B cell (primary cell): Measurements from ENCODE around the gene DOCK7. TPM values are rescaled to one million over a fixed set of nuclear protein-coding genes. Genes with fewer than 3 reads are reported as not detected.

Experiments
- ATAC-seq: fragments of 200-7000 bp; cut with Tn5 transposase; one replicate; pipeline ENCODE4 v1.10.0; 2021; ENCODE audit warnings: low read depth, mild to moderate bottlenecking, moderate number of reproducible peaks, moderate library complexity
- CTCF ChIA-PET: fragments of 350-600 bp; sonication (Branson Sonifier 250); formaldehyde crosslinking; loops from one replicate; lab custom pipeline; 2021; ENCODE audit warnings: antibody characterized with exemption, inconsistent platforms; lab: Charles Lee
- POLR2A ChIA-PET: fragments of 350-600 bp; sonication (Branson Sonifier 250); formaldehyde crosslinking; loops from one replicate; lab custom pipeline; 2021; ENCODE audit warnings: antibody characterized with exemption; lab: Charles Lee
- DNase-seq: peaks from one replicate; pipeline ENCODE4 v3.0.0; 2013
- H2AFZ ChIP-seq: 2 replicates; pipeline ENCODE4 v1.6.1; 2012; ENCODE audit warnings: mild to moderate bottlenecking, low read depth, low read length; ENCODE audit not compliant: insufficient read depth, poor library complexity, severe bottlenecking
- H3K27ac ChIP-seq, 2 donors: 1 replicate in 1 of 2; 2 replicates in 1 of 2; pipeline ENCODE4 v1.5.1; 2012 to 2013; ENCODE audit warnings: low read length in 2 of 2, mild to moderate bottlenecking in 2 of 2, moderate library complexity in 1 of 2
- H3K27me3 ChIP-seq, 4 experiments: fragments of 200-600 bp in 1 of 4; sonication (generic) in 1 of 4; replicated peaks in 1 of 4; 1 replicate in 2 of 4; 2 replicates in 2 of 4; pipeline versions ENCODE4 v1.6.1 to v1.7.0; 2013 to 2016; ENCODE audit warnings: low read length in 3 of 4, mild to moderate bottlenecking in 2 of 4, mixed read lengths in 1 of 4, moderate library complexity in 1 of 4; ENCODE audit not compliant: insufficient read depth in 4 of 4, control insufficient read depth in 3 of 4; ENCODE audit errors: control extremely low read depth in 1 of 4
- H3K36me3 ChIP-seq, 2 experiments: replicated peaks in 1 of 2; 1 replicate in 1 of 2; 2 replicates in 1 of 2; pipeline versions ENCODE4 v1.6.1 to v1.7.1; 2013; ENCODE audit warnings: low read length in 1 of 2; ENCODE audit not compliant: insufficient read depth in 2 of 2, control insufficient read depth in 1 of 2; ENCODE audit errors: control extremely low read depth in 1 of 2, extremely low read depth in 1 of 2
- H3K4me1 ChIP-seq, 2 donors: fragments of 200-600 bp in 1 of 2; sonication (generic) in 1 of 2; 1 replicate in 1 of 2; 2 replicates in 1 of 2; pipeline versions ENCODE4 v1.5.1 to v1.6.1; 2013 to 2017; ENCODE audit warnings: low read length in 2 of 2; ENCODE audit not compliant: control insufficient read depth in 2 of 2, insufficient read depth in 2 of 2
- H3K4me2 ChIP-seq: replicated peaks from 2 replicates; pipeline ENCODE3; 2012; ENCODE audit warnings: mild to moderate bottlenecking, low read depth, low read length; ENCODE audit not compliant: poor library complexity, severe bottlenecking
- H3K4me3 ChIP-seq, 5 experiments: fragments of 200-600 bp in 1 of 5; sonication (generic) in 1 of 5; 1 replicate in 3 of 5; 2 replicates in 2 of 5; pipeline versions ENCODE4 v1.5.1 to v1.7.0; 2011 to 2016; ENCODE audit warnings: low read length in 4 of 5, mild to moderate bottlenecking in 4 of 5, low read depth in 2 of 5, control low read depth in 1 of 5, moderate library complexity in 1 of 5; ENCODE audit not compliant: insufficient read depth in 1 of 5; ENCODE audit errors: control extremely low read depth in 1 of 5, extremely low read depth in 1 of 5
- H3K79me2 ChIP-seq: fragments of 200-600 bp; sonication (generic); one replicate; pipeline ENCODE4 v1.6.0; 2016; ENCODE audit warnings: low read length; ENCODE audit not compliant: control insufficient read depth, insufficient read depth
- H3K9ac ChIP-seq: fragments of 200-600 bp; sonication (generic); 2 replicates; pipeline ENCODE4 v1.6.1; 2017; ENCODE audit warnings: mild to moderate bottlenecking, low read length, moderate library complexity
- H3K9me3 ChIP-seq, 3 donors: one replicate each; pipeline versions ENCODE4 v1.6.1 to v1.7.1; 2013; ENCODE audit warnings: low read length in 2 of 3; ENCODE audit not compliant: control insufficient read depth in 2 of 3, insufficient read depth in 1 of 3; ENCODE audit errors: control extremely low read depth in 1 of 3
- H4K20me1 ChIP-seq: 2 replicates; pipeline ENCODE4 v1.6.0; 2012; ENCODE audit warnings: mild to moderate bottlenecking, low read length; ENCODE audit not compliant: insufficient read depth, control insufficient read depth, poor library complexity, severe bottlenecking
- H3K27ac Mint-ChIP-seq: one replicate; pipeline ENCODE4 v1.8.0; 2021; ENCODE audit warnings: mixed read lengths
- H3K27me3 Mint-ChIP-seq: one replicate; pipeline ENCODE4 v1.8.0; 2021; ENCODE audit warnings: mixed read lengths
- H3K4me1 Mint-ChIP-seq: one replicate; pipeline ENCODE4 v1.8.0; 2021; ENCODE audit warnings: mixed read lengths
- H3K4me3 Mint-ChIP-seq: one replicate; pipeline ENCODE4 v1.8.0; 2021; ENCODE audit warnings: mixed read lengths
- H3K9me3 Mint-ChIP-seq: one replicate; pipeline ENCODE4 v1.8.0; 2022; ENCODE audit warnings: mixed read lengths; ENCODE audit not compliant: insufficient read depth
- CTCF ChIP-seq: fragments of 200-600 bp; IDR thresholded peaks from one replicate; pipeline ENCODE4 v1.8.0; 2022; ENCODE audit warnings: antibody characterized with exemption, mild to moderate bottlenecking
- EZH2 ChIP-seq: IDR thresholded peaks from 2 replicates; pipeline ENCODE4 v1.6.1; 2012; ENCODE audit warnings: borderline replicate concordance, low read depth, mild to moderate bottlenecking, moderate library complexity, low read length; ENCODE audit not compliant: insufficient read depth, poor library complexity, severe bottlenecking
- WGBS: methylation state at CpG from one replicate; pipeline ENCODE4 v1.1.5; 2013; ENCODE audit warnings: missing lambda C conversion rate; ENCODE audit not compliant: insufficient coverage; 5-methylcytosine and 5-hydroxymethylcytosine counted together
- intact Hi-C: fragments of 100-400 bp; cut with micrococcal nuclease; formaldehyde crosslinking; loops from one replicate; pipeline ENCODE4 v1.10.0; 2022
- polyA plus RNA-seq: library from polyadenylated mRNA; depleted of rRNA; stranded (reverse); fragments of >200 nt; gene quantifications from 2 replicates; pipeline ENCODE4 v1.2.3, GENCODE V29; 2012
- total RNA-seq, 2 donors: library from RNA; stranded (reverse); fragments of 120-200 nt in 1 of 2; gene quantifications; 1 replicate in 1 of 2; 2 replicates in 1 of 2; pipeline versions ENCODE4 v1.2.3 to v1.2.4, GENCODE V29; 2013 to 2022

The DOCK7 gene
- total and polyA plus RNA-seq, 2 donors (not counting 1 experiment from before 2014, with no cell fraction given) = 3.6 to 20.5 TPM

DNA sequence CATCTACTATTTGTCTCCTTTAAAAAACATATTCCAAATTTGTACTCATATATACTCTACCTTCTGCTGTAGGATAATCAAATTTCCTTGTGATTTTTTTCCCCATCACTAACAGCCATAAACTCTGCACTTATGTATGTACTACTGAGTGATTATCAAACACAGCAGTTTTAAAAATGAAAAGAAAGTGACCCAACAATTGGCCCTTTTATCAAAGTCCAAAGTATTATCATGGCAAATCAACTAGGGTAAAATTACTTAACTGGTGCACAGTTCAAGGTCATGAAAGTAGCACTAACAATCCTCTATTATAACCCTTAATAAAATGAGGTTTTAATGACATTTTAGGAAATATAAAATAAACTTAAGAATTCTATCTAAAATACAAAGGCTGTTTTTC is 79.3 kb downstream of the DOCK7 start:
- TF ChIP-seq EZH2 = no peak
- TF ChIP-seq CTCF = no peak
- no peaks in the 10 kb centered on the region for H3K9me3 Mint-ChIP-seq
- no peak overlapping the region for H3K9ac ChIP-seq
- ATAC-seq (no peak), DNase-seq (no peak)
- H3K27ac ChIP-seq = no peak overlapping the region
- H3K27me3 ChIP-seq = no peaks in the 10 kb centered on the region
- POLR2A ChIA-PET = no interaction called here
- CTCF ChIA-PET = no interaction called here
- H3K27ac Mint-ChIP-seq = no peak overlapping the region
- H3K4me3 Mint-ChIP-seq = no peak overlapping the region
- H2AFZ ChIP-seq = no peak overlapping the region
- H3K9me3 ChIP-seq = no peaks in the 10 kb centered on the region
- intact Hi-C loops = no loop called here
- peaks cover 0 to 11% of the 10 kb centered on the region in 2 donors for H3K4me1 ChIP-seq
- no peaks in the 10 kb centered on the region for H3K79me2 ChIP-seq
- H3K4me1 Mint-ChIP-seq = peaks cover 16% of the 10 kb centered on the region
- no peaks in the 10 kb centered on the region for H3K36me3 ChIP-seq
- no peaks in the 10 kb centered on the region for H4K20me1 ChIP-seq
- H3K27me3 Mint-ChIP-seq = no peaks in the 10 kb centered on the region
- H3K4me2 ChIP-seq = no peak overlapping the region
- no peak overlapping the region for H3K4me3 ChIP-seq

DNA sequence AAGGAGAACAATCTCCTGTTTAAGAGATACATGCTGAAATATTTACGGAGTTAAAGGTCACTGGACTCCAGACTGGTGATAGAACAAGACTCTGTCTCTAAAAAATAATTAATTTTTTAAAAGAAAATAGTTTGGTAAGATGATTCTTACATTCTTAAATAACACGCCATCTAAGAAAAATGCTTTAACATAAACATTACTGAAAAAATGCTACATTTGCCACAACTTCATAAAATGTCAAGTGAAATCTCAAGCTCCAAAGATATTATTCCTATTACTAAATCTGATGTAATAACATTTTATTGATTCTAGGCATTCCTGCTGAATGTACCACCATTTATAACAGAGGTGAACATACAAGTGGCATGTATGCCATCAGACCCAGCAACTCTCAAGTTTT is 86.7 kb downstream of the DOCK7 start:
- DNase-seq (no peak), ATAC-seq (no peak)
- Histone ChIP-seq H4K20me1 (no peaks in the 10 kb centered on the region), H2AFZ (no peak overlapping the region), H3K9me3 (no peaks in the 10 kb centered on the region), H3K79me2 (no peaks in the 10 kb centered on the region), H3K4me1 (no peaks in the 10 kb centered on the region), H3K4me2 (no peak overlapping the region), H3K36me3 (no peaks in the 10 kb centered on the region), H3K27ac (no peak overlapping the region), H3K4me3 (no peak overlapping the region), H3K9ac (no peak overlapping the region), H3K27me3 (no peaks in the 10 kb centered on the region)
- TF ChIP-seq CTCF (no peak), EZH2 (no peak)
- no CpG with 5 or more reads among the region's 2 CpGs for WGBS
- Mint-ChIP-seq H3K27me3 (no peaks in the 10 kb centered on the region), H3K9me3 (no peaks in the 10 kb centered on the region), H3K27ac (no peak overlapping the region), H3K4me3 (no peak overlapping the region), H3K4me1 (no peaks in the 10 kb centered on the region)
- ChIA-PET CTCF (no interaction called here), POLR2A (no interaction called here)
- intact Hi-C loops = no loop called here
